SKM-1 treated with dmso at 0.1 percent for 144 hours (cell line): ENCODE measurements around the gene S100PBP.

Experiments used
- DNase-seq: peaks from one replicate; lab custom pipeline; 2025; ENCODE audit not compliant: unreplicated experiment; lab: John Stamatoyannopoulos, UW

Gene S100PBP

DNA sequence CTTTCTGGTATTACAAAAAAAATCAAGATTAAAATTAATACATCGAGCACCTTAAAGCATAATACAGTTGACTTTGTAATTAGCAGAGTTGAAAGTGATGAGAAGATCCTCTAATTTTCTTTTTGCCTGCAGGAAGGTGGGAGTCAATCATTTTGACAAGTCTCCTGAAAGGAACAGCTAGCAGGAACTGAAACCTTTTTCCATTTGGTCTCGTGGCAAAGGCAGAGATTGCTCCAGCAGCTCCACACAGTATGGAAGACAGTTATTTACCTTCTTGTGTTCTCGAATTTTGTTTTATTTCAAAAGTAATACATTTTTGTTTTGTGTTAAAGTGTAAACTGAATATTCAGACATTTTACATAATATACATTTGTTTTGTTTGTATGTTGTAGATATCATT is 7.7 kb downstream of the S100PBP start:
- no peak for DNase-seq

DNA sequence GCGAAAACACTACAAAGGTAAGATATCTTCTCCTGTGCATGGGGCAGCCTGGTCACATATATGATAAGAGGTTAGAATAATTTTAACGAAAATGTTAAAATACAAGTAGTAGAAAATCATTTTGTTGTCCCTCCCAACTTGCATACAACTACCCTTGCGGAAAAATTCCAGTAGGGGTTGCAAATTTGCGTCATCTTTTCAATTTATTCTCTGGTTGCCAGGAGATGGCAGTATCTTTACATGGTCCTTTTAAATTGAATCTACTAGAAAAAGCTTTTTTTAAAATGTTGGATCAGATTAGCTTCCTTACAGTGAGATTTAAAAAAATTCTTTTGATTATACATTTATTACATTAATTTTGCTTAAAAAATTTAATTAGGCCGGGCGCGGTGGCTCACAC is 10.9 kb downstream of the S100PBP start:
- no peak for DNase-seq

DNA sequence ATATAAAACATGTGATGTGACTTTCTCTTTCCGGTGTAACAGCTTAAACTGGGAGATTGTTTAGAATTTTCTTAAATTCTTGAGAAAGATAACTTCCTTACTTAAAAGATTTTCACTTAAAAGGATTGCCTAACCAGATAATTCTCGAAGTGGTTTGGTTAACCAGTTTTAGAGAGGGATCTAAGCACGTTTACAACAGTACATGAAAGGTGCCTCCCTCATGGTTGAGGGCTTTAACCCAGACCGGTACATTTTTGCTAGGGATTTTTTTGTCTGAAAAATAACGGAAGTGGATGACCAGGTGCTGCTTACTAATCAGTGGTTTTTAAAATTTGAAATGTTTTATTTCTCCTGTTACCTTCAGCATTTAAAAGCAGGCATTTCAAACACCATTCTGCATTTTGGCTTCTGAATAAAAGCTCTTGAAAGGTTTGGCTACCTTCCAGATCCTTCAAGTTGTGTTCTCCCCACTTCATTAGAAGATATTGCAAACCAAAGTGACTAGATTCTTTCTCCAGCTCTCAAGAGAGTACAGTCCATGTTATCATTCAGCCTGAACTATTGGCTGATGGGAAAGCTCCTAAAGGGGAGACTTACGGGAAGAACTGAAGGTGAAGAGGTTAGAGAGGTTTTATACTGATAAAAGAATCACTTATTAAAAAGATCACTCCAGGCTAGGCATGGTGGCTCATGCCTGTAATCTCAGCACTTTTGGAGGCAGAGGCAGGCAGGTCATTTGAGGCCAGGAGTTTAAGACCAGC is 12.8 kb downstream of the S100PBP start:
- DNase-seq = no peak

DNA sequence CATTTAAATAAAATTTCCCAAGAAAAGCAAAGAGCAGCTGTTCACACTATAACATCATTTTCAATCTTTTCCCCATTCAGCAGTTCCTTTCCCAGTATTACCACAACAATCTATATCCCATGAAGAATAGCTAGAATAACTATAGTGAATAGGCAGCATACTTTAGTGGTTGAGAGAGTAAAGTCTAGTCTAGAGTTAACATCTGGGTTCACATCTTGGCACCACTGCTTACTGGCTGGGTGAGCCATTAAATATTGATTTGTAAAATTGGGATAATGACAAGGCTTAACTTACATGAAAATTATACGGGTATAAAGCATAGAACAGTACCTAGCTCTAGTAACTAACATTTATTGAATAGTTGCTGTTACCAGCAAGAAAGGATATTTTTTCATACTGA is 14.4 kb downstream of the S100PBP start:
- no peak for DNase-seq

DNA sequence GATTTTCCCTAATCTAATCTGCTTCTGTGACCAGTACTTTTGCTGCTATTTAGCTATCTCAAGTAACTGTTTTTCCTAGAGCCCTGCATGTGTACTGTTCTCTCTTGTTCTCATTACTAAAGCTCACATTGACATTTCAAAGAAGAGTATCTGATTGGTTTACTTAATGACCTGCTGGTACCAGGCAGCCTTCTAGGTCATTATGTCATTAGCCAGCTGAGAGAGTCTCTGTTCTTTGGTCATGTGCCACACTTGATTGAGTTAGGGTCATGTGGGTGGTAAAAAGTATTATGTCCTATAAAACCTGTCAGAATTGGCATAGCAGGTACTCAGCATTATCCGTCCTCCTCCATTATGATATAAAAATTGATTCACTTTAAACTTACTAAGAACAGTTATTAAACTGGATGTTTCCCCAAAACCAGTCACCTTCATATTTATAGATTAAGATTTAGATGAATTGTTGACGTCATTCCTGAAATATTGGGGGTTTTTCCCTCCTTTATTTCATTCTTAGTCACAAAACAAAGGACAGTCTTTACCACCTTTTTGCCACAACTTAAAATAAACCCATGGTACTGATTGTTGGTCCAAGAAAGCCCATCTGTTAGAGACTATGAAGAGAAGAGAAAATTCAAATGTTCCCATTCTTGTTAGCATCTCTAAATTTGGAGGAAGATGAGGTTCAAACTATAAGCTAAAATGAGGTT is 31.1 kb downstream of the S100PBP start:
- DNase-seq = no peak

DNA sequence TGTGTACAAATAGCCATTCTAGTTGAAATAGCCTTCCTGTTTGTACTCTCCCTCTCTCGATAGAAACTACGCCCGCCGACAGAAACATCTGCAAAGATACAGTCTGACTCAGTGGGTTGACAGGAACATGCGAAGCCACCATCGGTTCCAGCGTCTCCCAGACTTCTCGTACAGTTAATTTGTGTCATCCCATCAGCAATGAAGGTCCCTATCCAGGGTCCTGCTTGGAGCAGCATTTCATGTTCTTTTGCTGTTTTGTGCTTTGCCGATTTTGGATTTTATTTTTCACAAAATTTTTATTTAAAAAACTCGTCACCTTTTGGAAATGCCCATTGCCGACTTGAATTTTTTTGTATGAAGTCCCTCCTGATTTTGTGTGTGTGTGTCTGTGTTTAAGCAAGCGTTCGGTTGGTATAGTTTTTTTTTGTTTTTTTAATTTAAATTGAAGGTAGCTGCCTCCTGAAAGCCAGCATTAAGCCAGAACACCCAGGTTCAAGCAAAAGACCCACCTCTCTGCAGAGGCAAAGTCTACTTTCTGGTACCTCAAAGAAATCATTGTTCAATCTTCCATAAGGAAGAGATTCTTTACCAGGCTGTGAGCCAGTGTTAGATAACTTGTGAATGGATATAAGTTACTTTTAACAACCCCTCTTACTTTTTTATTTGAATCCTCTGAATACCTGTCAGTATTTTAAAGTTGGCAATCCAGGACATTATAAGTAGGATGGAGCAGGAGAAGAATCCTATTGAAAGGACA is 38.6 kb downstream of the S100PBP start:
- no peak for DNase-seq

DNA sequence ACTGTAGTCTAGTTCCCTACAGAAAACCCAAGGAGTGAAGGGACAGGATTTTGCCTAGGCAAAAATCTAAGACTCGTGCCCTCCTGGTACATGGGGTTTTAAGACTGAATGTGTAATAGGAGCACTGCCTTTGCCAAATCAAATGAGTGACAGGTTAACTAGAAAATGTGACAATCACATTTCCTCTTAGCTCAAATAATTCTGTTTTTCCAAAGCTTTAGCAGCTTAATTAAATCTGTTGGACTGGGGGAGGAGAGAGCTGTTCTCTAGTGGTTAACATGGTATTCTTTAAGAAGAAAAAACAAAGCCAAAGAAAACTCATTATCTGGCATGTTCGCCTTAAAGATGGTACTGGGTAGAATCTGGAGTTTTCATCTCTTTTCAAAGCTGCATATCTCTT is 40.7 kb downstream of the S100PBP start:
- no peak for DNase-seq

DNA sequence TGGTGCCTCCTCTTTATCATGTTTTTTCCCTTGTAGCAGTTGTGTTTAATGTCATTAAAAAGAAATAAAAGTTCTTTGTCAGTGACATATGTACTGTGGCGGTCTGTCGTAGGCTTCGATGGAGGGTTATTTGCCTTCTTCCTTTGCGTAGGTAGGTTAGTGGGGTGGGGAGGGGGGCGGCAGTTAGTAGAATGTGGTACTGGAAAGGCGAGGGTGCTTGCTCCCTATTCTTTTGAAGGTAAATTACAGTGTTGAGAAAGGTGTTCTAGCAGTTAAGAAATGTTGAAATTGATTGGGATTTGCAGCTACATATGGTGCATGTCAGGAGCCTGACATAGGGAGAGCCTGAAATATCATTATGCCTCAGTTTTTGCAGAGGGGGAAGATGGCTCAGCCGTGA is 41.3 kb downstream of the S100PBP start:
- no peak for DNase-seq

DNA sequence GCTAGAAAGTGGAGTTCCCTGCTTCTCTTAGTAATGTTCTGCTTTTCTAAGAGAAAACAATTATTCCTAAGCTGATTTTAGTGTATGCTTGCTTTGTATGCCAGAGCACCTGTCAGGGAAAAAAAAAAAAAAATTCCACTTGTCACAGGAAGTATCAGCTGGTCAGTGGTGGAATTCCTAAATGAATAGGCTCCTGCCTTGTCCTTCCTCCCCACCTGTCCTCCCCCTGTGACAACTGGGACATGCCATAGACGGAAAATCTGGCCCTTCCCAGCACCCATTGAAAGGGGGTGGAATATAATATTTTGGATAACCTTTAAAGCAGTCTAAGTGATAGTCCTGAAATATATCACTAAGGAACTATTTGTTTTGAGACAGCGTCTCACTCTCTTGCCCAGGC is 42.5 kb downstream of the S100PBP start:
- no peak for DNase-seq

DNA sequence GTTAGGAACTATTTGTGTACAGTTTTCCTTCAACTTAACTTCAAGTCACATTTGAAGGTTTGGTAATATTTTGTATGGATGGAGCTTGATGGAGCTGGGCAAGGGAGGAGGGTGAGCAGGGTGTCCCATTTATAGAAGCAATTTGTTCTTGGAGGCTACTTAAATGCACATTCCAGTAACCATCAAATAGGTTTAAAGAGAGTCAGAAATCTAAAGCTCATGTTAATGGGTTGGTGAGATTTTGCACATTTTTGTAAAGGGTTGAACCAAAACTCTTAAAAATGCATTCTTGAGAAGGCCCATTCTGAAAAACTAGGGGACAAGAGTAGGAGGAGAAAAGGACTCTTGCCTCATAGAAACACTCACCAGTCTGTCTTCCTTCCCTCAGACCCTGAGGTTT is 43.1 kb downstream of the S100PBP start:
- no peak for DNase-seq

DNA sequence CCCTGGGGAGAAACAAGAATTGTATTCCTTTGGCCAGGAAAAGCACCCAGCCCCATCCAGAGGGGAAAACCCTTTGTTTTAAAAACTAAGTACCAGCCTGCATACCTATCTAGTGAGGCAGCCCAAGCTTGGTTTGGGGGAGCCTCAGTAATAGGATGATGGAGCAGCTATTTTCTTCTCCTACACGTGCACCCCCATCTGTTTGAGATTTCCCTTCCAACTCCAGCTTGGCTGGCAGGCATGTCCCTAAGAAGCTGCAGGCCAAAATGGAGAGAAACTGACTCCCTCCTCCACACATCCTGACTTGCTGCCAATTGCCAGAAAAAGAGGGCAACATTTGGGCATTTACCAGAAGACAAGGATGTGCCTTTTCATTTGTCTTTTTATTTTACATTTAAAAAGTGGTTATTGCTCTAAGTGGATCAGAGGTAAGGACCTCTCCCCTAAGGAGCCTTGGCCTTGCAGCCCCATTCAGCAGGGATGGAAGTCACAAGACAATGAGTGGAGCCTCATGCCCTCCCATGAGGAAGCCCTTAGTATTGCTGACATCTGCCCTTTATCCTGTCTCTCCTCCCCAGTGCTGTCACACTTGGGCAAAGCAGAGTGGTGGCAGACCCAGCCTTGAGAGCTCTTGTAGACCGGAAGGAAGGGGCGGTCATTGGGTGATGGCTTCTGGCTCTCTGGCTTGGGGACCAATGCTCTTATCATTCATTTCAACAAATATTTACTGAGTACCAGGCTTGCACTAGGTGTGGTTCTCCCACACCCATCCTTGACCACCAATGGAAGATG is 44.6 kb downstream of the S100PBP start:
- no peak for DNase-seq

DNA sequence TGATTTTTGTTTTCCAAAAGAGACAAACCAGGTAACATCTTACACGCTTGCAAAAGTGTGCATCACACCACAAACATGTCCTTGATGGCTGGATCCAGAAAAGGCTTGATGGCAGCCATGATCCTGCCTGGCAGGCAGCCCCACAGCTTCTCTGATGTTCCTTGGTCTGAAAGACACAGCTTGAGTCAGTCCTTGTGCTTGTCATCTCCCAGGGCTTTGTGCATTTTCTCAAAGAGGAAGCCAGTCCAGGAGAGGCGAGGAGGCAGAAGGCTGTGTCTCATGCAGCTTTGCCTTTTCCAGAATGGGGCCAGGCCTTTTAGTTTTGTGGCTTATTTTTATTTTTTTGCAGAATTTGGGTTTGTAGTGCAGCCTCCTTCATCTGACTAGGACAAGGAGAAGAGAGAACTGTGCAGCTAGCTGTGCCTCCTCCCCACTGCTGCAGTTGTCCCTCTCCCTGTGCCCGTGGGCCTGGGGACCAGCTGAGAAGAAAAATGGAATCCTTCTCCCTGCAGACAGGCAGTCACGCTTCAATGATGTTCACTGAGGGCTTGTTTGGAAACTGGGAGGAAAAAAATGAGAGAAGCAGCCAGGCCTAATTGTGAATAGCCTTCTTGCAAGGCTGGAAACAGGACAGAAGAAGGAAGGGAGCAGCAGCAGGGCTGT is 45.9 kb downstream of the S100PBP start:
- DNase-seq = no peak

DNA sequence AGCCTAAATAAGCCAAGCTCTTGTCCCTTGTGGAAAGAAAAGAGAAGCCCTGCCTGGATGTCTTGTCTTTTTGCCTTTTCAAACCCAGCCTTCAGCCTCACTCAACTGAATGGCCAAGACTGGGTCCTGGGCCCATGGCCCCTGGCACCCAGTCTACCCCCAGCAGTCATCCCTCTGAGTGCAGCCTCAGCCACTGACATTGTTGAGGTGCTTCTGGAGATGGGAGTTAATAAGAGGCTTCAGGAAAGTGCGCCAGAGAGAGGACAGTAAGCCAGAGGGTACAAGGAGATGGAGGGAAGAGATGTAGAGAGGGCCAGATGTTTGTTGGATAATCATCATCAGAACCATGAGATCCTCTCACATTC is 46.4 kb downstream of the S100PBP start:
- no peak for DNase-seq

DNA sequence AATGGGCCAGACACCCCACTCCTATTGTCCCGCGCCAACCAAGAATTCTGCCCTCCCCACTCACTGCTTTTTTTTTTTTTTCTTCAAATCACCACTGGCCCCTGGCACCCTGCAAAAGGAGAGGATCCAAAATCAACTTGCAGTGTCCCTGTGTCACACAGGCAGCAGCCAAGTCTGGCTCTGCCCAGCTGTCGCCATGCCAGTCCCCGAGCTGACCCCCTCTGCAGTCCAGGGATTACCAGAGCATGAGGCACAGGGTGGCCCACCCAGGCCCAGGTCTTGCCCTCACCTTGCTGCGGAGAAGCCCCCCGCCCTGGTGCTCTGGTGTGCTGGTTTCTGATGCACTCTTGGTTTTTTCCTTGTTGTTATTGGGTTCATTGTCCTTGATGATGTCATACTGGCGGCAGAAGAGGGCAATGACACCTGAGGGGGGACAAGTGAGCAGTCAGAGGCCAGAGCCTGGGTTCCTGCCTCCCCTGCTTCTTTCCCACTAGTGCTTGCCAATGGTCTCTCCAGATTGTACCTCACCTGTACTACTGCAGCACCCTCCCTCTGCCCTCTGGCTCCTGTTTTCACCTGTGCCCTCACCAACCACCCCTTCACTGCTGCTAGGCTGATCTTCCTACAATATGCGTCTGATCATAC is 47.0 kb downstream of the S100PBP start:
- no peak for DNase-seq

DNA sequence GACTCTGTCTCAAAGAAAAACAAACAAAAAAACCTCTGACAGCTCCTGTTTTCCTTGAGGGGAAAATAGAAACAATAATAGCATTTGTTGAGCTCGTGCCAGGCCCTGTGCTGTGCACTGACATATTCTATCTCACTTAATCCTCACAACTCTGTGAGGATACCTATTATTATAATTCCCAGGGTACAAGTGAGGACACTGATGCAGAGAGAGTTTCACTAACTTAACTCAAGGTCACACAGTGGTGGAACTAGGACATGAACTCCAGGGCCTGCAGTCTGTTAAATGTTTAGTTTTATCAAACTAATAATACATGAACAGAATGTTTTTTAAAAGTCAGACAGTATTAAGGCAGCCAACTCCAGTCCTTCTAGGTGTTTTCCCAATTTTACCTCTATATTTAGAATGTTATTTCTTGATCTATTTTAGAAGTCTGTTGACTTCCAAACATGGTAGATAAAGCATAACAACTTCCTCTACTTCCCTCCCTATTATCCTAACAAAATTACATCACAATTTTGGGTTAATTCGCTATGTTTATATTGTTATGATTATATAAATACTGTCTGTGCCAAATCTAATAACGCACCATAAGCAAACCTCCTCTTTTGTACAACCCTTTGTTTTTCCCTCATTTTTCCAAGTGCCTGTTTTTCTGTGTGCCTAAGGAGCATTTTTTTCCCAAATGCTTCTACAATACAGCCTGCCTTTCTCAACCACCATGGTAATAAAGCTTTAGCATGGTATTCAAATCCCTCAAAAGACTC is 48.4 kb downstream of the S100PBP start:
- DNase-seq = no peak

DNA sequence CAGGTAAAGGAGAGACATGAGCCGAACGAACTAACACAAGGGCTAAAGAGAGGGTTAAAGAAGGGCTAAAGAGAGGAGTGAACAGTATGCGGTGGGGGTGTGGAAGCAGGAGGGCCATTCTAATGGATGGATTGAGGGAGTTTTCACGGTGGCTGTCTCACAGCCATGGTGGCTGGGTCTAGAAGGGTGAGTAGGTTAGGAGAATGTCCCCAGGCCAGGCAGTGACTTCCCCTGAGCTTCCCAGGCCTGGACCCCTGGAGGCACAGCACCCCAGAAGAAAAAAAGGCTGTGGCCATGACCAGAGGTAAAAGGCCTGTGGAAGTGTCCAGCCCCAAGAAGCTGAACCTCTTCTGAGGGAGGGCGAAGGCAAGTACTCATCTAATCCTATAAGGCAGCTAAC is 49.7 kb downstream of the S100PBP start:
- no peak for DNase-seq

DNA sequence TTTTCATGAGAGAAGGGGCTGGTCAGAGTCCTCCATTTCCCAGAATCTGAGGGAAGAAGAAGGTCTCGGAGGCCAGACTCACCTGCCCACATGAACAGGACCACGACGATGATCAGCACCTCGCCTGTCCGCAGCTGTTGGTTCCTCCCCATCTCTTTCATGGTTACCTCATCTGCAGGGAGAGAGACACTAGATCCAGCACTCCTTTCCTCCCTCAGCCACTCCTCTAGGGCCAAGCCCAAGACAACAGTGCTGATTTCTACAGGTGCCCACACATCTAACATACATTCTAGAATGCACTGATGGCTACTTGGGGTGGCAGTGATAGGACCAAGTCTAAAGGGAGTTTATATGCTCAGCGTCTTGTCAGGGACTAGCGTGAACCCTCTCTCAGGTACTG is 50.2 kb downstream of the S100PBP start:
- no peak for DNase-seq

DNA sequence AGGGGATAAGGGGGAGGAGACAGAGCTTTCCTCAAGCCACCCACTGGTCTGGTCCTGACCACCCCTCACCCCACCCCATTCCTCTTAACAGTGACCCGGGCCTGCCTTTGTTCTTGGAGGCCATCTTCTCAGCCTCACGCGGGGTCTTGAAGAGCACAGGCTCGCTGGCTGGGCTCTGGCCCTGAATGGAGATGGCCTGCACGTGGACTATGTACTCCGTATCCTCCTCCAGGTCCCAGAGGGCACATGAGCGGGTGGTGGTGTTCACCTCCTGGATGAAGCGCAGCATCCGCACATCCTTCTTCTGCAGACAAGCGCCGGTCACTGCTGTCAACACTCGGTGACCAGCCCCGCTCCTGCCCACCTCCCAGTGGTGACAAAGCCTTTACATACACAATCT is 50.6 kb downstream of the S100PBP start:
- DNase-seq = no peak

DNA sequence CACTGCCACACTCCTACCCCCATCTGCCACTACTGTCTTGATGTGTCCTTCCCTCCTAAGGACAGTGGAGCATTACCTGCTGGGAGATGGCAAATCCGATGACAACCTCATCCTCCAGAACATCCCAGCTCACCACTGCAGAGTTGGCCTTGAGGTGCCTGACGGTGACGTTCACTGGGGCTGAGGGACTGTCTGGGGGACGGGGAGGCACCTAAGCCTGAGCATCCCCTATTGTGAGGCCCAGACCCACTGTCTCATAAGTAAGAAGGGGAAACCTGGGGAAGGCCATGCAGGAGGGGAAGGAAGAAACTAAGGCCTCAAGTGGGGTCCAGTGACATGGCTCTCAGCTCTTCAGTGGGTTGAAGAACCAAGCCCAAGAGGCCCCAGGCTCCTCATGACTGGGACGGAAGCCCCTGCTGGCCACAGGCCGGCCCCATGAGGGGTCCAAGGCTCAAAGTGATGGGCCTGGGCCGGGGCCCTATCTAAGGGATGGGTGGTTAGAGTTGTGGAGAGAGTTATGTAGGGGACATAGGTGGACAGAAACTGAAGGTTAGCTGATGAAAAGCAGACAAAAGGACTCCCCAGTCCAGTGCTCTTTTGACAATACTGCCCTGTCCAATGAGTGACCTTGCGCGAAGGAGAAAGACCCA is 51.5 kb downstream of the S100PBP start:
- DNase-seq = no peak
